GM19238 (cell line): ENCODE results near the gene FOXF1.

Experiments used
- DNase-seq: peaks from one replicate; pipeline ENCODE4 v3.0.0; 2011; ENCODE audit warnings: low spot score; ENCODE audit not compliant: insufficient read length

Gene FOXF1

DNA sequence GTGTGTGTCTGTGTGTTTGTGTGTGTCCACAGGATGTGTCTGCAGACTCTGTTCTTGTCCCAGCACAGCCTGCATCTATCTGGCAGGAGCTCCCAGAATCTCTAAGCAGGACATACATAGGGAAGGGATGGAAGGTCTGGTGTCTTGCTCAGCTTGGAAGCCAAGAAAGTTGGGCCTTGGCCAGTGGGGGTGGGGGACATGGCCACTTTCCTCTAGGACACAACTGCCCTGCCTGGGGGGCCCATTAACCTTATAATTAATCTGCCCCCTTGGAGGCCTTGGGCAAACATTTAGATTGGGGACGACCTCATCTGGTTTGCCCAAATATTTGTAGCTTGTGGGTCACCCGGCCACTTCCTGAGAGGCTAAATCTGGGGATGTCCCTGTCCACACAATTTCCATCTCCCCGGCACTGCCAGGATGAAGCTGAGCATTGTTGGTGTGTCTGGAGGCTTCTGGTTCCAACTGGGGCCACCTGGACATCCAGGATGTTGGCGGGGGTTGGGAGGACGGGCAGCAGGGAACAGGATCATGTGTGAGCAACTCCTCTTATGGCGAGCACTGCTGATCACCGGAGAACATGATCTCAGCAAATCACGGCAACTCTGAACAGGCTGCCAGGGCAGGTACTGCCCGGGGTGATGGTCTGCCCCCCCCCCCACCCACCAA is 17.2 kb upstream of the FOXF1 start:
- DNase-seq = no peak

DNA sequence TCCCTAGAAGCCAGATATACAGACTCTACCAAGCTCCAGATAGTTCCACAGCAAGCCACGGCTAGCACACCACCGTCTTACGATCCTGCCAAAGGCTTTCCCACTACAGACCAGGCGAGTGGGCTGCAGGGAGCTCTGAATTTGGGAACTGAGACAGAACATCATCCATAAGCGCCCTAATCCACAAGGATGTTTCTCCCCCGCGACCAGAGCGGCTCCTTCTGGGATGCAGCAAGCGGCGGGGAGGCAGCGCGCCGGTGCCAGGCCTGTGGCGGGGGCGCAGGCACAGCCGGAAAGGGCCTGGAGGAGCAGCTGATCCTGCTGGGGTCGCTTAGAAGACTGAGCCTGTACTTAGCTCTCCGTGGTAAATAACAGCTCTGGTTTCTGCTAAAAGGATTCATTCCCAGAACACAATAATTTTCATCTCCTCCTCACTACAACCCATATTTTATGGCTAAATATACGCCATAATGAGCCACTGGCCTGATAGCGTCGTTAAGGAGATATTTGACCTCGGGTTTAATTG is 16.2 kb upstream of the FOXF1 start:
- no peak for DNase-seq

DNA sequence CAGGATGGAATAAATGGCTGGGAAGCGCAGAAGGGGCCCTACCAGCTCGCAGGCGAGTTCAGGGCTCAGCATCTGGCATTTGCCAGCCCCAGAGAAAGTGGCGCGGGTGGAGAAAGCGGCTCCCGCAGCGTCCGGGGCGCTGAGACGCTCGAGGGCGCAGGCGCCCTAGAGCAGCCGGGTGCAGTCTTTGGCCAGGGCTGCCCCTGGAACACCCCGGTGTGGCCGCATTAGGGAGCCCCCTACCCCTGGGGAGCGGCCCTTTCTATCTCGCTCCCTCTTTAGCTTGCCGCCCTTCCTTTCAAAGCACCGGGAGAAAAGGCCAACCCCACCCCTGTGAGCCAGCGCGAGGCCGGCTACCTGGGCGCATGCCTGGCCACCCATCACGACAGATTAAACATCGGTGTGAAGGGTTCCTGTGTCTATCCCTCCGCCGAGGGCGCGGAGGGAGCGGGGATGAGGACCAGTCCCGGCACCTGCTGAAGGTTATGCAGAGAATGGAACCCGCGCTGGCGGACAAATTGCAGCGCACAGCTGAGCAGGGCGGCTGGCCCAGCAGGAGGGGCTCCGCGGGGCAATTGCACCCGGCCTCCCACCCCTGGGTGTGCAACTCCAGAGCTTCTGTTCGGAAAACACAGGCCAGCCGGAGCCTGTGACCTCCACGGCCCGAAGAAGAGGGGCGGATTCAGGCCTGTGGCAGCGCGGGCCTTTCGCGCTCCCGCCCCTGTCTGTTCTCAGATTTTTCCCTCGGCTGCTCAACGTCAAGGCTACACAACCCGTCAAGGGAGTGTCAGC is 15.6 kb upstream of the FOXF1 start:
- no peak for DNase-seq

DNA sequence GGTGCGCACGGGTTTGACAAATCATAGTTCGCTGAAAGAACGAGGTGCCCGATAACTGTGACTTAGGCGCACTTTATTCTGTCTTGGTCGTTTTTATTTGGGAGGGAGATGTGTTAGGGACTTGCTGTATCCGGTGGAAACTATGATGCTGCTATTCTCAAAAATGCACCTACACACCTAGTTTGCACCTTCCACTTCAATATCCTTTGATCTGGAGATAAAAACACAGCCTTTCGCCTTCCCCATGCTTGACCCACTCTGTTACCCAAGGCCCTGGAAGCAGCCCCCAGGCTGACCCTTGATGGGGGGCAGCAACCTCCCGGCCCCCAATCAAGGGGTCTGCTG is 15.0 kb upstream of the FOXF1 start:
- no peak for DNase-seq

DNA sequence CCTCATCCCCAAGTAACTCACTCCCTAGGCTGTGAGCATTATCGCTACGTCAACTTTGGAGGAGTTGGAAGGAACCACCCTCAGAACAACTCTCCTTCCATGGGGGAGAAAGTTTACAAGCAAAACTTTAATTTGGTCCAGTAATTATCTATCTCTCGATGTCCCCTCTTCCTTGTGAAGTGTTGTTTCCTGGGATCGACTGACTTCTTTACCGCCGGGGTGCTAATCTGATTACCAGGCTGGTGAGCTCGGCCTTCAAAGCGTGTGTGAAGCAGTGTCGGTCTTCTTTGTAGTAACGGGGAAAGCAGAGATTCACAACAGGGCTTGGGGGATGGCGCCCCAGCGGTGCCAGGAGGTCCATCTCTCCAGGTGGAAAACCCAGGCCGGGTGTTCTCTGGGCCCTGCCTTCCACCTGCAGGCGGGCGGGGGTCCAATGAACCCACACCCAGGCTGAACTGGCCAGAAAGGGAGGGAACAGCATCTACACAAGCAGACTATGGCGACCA is 14.5 kb upstream of the FOXF1 start:
- DNase-seq = no peak

DNA sequence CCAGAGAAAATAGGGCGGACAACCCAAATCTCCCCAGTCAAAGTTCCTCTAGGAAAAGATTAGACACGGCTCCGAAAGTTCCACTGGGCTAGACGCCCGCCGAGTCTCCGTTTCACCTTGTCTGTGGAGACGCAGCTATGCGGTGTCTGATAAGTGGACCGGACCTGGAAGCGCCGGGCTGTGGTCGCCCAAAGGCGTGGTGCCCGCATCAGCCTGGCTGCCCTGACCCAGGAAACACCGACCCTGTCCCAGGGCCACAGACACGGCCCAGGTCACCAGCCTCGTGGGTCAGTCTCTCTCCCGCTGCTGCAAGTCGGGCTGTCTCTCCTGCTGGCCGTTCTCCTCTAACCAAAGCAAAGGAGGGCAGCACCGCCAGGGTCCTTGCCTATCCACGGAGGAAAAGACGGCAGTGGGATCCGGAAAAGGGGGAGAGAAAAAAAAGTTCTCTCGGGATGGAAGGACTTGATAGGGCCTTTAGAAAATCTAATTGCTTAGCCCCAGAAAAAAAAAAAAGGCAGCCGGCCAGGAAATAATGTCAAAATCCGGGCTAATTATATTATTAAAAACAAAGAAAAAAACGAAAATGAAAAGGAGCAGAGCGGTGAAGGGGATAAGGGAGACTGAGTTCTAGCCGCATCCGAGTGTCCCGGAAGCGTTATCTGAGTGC is 13.9 kb upstream of the FOXF1 start:
- no peak for DNase-seq

DNA sequence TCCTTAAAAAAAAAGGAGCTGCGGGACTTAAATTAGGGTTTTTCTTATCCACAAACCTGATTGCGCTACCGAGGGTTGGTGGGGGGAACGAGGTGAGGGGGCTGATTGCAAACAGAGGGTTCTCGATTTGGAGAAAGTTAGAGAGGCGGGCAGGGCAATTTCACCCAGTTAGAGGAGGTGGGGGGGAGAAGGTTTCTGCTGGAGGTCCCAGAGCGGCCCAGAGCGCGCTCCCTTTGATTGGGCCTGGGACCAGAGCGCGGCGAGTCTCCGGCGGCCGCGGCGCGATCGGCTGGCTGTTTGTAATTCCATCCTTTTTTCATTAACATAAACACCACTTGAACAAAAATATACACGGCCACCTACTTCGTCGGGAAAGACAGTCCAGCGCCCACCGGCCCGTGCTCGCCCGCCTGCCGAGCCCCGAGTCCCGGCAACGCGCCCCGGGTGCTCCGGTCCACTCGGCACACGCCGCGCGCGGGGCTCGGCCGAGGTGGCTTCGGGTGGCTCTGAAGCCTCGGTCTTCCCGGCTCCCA is 13.3 kb upstream of the FOXF1 start:
- no peak for DNase-seq

DNA sequence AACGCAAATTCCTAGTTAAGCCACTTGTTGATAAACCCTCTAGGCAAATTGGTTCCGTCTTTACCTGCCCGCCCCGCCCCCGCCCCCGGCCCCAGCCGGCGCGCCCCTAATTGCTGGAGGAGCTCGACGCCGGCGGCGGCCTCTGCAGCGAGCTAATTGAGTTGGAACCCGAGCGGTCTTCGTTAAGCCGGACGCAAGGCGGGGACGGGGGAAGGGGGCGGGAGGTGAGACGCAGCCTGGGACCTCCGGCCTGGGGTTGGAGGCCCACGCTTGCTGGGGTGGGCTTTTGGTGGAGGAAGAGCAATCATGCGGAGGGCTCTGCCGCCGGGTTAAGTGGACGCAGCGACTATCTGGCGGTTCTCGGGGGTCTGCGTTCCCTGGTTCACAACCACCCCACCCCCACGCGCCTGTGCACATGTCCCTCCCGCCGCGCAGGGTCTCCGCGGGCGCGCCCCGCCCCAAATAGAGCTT is 12.7 kb upstream of the FOXF1 start:
- no peak for DNase-seq

DNA sequence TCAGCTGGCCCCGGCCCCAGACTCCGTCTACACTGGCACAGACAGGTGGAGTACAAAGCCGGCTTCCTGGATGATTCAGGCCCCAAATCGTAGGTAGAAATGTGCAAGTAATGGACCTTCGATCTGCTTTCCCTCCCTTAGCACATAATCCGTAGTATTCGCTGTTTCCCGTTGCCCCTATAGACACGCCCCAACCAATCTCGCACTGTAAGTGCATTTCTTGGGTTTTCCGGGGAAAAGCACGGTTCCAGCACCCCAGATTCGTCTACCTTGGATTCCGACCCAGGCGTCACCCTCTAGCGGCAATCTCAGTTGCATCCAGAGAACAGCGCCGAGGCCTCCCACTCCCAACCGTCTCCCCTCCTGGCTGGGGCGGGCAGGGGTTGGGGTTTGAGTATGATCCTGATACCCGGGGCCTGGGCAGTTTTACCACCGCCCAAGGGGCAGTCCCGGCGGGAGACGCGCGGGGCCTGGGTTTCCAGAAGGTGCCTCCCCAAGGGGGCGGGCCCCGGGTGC is 12.1 kb upstream of the FOXF1 start:
- no peak for DNase-seq

DNA sequence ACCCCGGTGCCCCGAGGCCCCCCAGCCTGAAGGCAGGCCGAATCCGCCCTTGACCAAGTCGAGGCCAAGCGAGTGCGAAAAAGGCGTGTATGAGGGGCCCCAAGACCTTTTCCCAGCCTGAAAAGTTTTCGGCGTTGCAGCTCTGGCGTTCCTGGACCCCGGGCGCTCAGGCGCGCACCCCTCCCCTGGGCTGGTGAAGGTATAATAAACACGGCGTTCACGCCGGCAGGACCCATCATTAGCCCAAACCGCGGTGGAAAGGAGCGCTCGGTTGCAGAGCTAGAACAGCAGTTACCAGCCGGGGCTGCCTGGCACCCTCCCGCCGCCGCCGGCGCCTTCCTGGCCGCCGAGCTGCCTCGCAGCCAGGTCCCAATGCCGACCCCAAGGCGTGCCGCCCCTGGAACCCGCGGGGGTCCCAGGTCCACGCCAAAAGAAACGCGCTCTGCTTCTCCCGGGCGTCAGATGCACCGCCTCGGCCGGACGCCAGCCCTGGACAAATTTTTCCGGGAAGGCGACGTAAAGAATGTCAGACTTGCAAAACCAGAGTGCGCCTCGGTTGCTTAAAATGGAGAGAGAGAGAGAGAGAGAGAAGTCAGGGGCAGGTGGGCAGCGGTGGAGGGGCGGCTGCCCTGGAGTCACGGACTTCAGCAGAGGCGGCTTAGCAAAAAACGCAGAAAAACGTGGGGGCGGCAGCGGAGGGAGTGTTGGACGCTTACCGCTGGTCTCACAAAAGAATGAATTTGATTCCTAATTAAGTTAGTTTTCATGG is 11.5 kb upstream of the FOXF1 start:
- no peak for DNase-seq

- no peak for DNase-seq
Measured at GRCh38 chr16:86499440-86499786, 10.9 kb upstream of the FOXF1 start.

DNA sequence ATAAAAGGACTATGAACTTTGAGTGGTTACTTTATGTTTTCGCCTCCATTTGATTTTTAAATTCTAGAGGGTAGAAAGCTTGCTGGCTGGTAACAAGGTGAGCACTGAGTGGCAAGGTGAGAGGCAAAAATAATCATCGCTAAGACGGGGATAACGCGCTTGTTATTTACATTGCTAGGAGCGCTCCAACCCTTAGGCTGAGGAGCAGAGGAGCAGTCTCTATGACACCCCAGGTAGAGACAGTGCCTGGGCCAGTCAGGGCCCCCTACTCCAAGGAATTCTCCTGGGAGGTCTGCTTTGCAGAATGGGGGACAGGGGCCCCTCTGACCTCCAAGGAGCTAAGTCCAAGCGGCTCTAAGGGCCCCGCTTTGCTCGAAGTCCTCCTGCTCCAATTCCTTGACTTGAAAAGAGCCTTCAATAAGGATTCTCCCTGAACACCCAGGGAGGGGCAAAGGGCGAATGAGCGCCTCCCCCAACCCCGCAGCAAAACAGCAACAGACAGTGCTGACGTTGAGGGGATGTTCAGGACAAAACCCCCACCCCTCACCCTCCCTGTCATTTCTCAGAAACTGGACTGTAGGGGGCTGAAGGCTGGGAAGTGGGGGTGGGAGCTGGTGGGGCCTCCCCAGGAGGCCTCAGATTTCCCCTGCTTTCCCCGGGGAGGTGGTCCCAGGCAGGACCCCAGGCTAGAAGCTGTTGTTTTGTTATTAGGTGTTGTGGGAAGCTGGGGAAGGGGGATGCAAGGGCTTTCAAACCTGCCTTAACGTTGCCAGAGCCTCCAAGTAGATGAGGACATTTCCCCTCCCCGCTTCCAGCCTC is 10.2 kb upstream of the FOXF1 start:
- DNase-seq = no peak

DNA sequence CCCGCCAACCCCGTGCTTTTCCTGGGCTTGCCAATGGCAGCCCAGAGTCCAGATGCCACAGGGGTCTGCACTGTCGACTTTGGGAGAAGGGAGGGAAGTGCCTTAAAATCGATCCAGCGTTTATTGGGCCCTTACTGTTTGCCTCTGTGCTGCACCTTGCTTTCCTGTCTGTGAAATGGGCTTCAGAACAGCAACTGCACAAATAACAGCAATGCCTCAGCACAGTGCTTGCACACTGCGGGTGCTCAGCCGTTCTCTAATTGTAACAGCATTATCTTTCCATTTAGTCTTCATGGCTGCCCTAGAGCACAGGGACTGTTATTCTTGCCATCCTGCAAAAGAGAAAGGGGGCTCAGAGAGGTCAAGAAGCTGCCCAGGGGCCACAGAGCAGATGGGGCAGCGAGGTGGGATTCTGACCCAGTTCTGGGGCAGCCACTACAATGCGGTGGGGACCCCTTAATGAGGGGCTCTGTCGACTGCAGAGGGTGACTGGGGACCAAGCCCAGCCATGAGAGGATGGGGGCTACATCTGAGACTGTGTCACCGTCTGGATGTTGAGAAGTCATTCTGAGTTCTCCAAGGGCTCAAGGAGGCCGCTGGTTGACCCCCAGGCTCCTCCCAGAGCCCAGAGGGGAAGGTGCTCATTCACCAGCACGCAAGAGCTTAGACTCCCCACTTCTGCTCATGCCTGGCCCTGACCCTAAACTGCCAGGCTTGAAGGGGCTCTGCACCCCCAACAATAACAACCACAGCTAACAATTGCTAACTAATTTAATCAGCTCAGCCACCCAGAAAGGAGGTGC is 9.4 kb upstream of the FOXF1 start:
- DNase-seq = no peak

DNA sequence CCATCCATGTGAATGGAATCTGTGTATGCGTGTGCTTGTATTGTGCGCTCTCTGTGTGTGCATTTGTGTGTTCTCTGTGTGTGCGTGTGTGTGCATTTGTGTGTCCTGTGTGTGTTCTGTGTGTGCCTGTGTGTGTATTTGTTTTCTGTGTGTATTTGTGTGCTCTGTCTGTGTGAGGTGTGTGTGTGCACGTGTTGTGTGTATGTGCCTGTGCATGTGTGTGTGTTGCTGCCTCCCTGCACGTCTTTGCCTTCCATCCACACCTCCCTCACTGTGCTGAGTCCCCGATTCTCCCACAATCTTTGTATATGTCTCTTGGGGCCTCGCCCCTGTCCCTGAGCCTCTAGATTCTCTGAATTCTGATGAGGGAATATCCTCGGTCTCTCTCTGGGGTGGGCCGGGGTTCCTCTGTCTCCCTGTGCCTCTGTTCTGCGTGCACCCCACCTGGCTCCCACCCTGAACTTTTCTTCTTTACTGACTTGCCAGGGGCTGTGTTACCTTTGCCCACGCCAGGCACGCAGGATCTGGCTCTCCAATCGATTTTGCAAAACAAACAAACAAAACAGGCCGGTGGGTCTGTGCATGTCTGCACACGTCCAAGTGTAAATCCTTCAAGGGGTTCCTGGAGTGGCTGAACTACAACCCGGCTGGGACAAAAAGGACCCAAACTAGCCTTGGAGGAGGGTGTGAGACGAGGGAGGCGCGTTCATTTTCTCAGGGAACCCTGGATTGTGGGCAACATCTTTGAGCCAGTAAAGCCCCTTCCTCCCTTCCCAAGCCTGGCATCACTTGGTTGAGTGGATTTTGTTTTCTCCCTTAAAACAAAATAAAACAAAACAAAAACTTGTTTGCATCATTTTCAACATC is 8.1 kb upstream of the FOXF1 start:
- no peak for DNase-seq

- no peak for DNase-seq
Measured at GRCh38 chr16:86502856-86503748, 7.2 kb upstream of the FOXF1 start.

- DNase-seq = no peak
Measured at GRCh38 chr16:86503830-86504229, 6.5 kb upstream of the FOXF1 start.
